A673 (cell line): Measurements from ENCODE around the gene INPP4B. TPM values are rescaled to one million over a fixed set of nuclear protein-coding genes. Genes with fewer than 3 reads are reported as not detected.

Experiments used
- BruUV-seq: library from RNA; stranded (reverse); fragments of 400-500 nt; replicated peaks from 2 replicates; lab custom pipeline; 2021; lab: Mats Ljungman, UMichigan
- CTCF ChIA-PET: fragments of 300-600 bp; sonication (Branson Sonifier 250); formaldehyde crosslinking; loops from one replicate; lab custom pipeline; 2022; ENCODE audit warnings: antibody characterized with exemption; lab: Charles Lee
- POLR2A ChIA-PET: fragments of 300-600 bp; sonication (Branson Sonifier 250); formaldehyde crosslinking; loops from one replicate; lab custom pipeline; 2022; ENCODE audit warnings: antibody characterized with exemption; ENCODE audit not compliant: low non-redundant PET; lab: Charles Lee
- DNase-seq: peaks from one replicate; pipeline ENCODE4 v3.0.0-alpha.2; 2015; ENCODE audit warnings: low spot score
- H3K27ac ChIP-seq: fragments of 200-600 bp; sonication (generic); 2 replicates; pipeline ENCODE4 v1.5.1; 2016; ENCODE audit warnings: mixed run types, low read depth, mild to moderate bottlenecking, mixed read lengths, antibody characterized with exemption, low read length; ENCODE audit not compliant: poor library complexity, severe bottlenecking
- H3K27me3 ChIP-seq: fragments of 200-600 bp; sonication (generic); replicated peaks from 2 replicates; pipeline ENCODE4 v1.6.1; 2017; ENCODE audit warnings: mixed run types, low read depth, mild to moderate bottlenecking, mixed read lengths, antibody characterized with exemption, low read length; ENCODE audit not compliant: insufficient read depth, poor library complexity
- H3K36me3 ChIP-seq: fragments of 200-600 bp; sonication (generic); 2 replicates; pipeline ENCODE4 v1.6.1; 2016; ENCODE audit warnings: mixed run types, mild to moderate bottlenecking, mixed read lengths, antibody characterized with exemption, low read length; ENCODE audit not compliant: insufficient read depth, poor library complexity, severe bottlenecking
- H3K4me1 ChIP-seq: fragments of 200-600 bp; sonication (generic); 2 replicates; pipeline ENCODE4 v1.6.1; 2017; ENCODE audit warnings: mixed run types, mild to moderate bottlenecking, mixed read lengths, antibody characterized with exemption, low read length; ENCODE audit not compliant: insufficient read depth, poor library complexity, severe bottlenecking
- H3K4me3 ChIP-seq: fragments of 200-600 bp; sonication (generic); 2 replicates; pipeline ENCODE4 v1.5.1; 2016; ENCODE audit warnings: low read depth, mixed run types, mild to moderate bottlenecking, mixed read lengths, low read length; ENCODE audit not compliant: poor library complexity, severe bottlenecking
- H3K9me3 ChIP-seq: fragments of 200-600 bp; sonication (generic); 2 replicates; pipeline ENCODE4 v1.6.1; 2016; ENCODE audit warnings: mixed run types, low read depth, mild to moderate bottlenecking, mixed read lengths, antibody characterized with exemption, low read length; ENCODE audit not compliant: poor library complexity, severe bottlenecking
- EZH2 ChIP-seq: fragments of 200-600 bp; sonication (generic); IDR thresholded peaks from 2 replicates; pipeline ENCODE4 v1.6.1; 2017; ENCODE audit warnings: borderline replicate concordance, low read depth, mild to moderate bottlenecking, mixed read lengths, antibody characterized with exemption, low read length; ENCODE audit not compliant: poor library complexity, severe bottlenecking
- intact Hi-C: fragments of 100-400 bp; cut with micrococcal nuclease; formaldehyde crosslinking; loops from one replicate; pipeline ENCODE4 v1.10.0; 2022; ENCODE audit not compliant: unreplicated experiment
- total RNA-seq: library from RNA; stranded (reverse); gene quantifications from 2 replicates; pipeline ENCODE4 v1.2.3, GENCODE V29; 2021
- TF ChIP-seq, protein P1 (sequence below): fragments of 300-800, 200-600 bp; sonication (generic); conservative IDR thresholded peaks from 2 replicates; pipeline ENCODE4 v1.5.1; 2017; ENCODE audit warnings: low read depth, mild to moderate bottlenecking, antibody characterized with exemption, low read length, moderate library complexity, mixed read lengths

INPP4B gene
- total RNA-seq, 1 experiment from 2014 or later: 13.1 TPM

DNA sequence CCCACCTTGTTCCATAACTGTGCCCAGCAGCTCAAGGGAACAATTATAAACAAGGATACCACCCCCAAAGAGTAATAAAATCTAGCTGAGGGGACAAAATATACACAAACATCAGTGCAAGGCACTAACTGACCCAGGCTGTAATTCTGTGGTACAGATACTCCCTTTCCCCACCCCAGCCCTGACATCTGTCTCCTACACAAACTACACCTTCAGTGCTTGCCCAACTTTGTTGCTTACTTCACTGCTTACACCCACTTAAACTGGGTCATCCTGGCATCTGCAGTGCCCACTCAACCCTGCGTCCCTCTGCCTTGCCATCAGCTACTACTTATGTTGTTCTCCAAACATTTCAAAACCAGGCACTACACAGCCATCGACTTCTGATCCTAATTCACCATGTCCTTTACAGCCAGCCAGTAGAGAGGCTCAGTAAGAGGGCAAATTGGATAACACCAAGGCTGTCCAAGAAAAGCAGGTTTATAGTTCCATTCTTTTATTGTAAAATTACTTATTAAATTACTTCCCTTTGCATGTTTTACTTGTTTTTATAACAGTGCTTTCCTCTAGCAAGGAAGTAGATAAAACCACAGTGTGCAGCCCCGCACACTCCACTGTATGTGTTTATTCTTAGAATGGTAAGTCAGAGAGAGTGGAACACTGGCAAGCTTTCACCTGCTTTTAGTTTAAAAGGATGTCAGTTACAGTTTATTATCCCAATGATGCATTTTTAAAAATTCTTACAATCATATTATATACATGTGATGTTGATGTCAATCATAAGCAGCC lies 149.6 kb downstream of the INPP4B start:
- Histone ChIP-seq H3K27me3 (no peaks in the 10 kb centered on the region), H3K36me3 (no peaks in the 10 kb centered on the region), H3K4me3 (no peak overlapping the region), H3K27ac (no peak overlapping the region), H3K4me1 (no peaks in the 10 kb centered on the region), H3K9me3 (no peaks in the 10 kb centered on the region)
- DNase-seq: no peak
- POLR2A ChIA-PET: no interaction called here
- TF ChIP-seq, protein P1, sequence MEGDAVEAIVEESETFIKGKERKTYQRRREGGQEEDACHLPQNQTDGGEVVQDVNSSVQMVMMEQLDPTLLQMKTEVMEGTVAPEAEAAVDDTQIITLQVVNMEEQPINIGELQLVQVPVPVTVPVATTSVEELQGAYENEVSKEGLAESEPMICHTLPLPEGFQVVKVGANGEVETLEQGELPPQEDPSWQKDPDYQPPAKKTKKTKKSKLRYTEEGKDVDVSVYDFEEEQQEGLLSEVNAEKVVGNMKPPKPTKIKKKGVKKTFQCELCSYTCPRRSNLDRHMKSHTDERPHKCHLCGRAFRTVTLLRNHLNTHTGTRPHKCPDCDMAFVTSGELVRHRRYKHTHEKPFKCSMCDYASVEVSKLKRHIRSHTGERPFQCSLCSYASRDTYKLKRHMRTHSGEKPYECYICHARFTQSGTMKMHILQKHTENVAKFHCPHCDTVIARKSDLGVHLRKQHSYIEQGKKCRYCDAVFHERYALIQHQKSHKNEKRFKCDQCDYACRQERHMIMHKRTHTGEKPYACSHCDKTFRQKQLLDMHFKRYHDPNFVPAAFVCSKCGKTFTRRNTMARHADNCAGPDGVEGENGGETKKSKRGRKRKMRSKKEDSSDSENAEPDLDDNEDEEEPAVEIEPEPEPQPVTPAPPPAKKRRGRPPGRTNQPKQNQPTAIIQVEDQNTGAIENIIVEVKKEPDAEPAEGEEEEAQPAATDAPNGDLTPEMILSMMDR: no peak
- no peak for TF ChIP-seq EZH2
- intact Hi-C loops: no loop called here
- no TSS peak for BruUV-seq
- CTCF ChIA-PET: no interaction called here

DNA sequence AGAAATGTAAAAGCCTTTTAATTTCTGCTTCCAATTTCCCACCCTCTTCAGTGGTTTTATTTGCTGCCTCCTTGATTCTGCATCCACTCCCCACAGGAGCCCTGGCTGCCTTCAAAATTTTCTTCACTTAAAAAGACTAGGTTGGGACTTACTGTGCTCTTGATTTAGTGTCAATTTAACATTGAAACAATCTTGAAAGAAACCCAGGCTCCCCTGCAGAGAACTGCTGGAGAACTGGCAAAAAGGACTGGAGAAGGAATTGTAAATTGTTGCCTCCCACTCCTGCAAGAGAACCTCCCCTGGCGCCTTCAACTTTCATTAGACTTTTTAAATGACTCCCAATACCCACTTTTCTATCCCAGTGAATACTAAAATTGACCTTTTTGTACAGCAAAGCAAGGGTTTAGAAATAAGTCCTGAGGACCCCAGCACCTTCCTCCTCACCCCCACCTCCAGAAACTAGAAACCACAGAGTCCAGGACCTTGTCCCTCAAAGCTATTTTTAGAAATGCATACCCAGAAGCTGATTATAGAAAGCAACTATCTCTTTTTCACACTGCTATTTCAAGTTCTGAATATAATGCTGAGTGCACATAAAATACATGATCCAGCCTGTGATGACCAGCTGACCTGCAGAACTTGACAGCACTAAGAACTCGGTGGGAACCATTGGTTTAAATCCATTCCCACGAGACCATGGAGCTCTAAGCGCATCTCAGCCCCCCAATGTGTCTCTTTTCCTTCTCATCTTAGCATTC lies 155.5 kb downstream of the INPP4B start:
- no peaks in the 10 kb centered on the region for H3K9me3 ChIP-seq
- CTCF ChIA-PET: no interaction called here
- no peaks in the 10 kb centered on the region for H3K27me3 ChIP-seq
- no peak overlapping the region for H3K4me3 ChIP-seq
- no peak overlapping the region for H3K27ac ChIP-seq
- no peak for TF ChIP-seq EZH2
- TF ChIP-seq, protein P1: no peak
- no TSS peak for BruUV-seq
- POLR2A ChIA-PET: no interaction called here
- intact Hi-C loops: no loop called here
- no peaks in the 10 kb centered on the region for H3K36me3 ChIP-seq
- no peak for DNase-seq
- no peaks in the 10 kb centered on the region for H3K4me1 ChIP-seq

DNA sequence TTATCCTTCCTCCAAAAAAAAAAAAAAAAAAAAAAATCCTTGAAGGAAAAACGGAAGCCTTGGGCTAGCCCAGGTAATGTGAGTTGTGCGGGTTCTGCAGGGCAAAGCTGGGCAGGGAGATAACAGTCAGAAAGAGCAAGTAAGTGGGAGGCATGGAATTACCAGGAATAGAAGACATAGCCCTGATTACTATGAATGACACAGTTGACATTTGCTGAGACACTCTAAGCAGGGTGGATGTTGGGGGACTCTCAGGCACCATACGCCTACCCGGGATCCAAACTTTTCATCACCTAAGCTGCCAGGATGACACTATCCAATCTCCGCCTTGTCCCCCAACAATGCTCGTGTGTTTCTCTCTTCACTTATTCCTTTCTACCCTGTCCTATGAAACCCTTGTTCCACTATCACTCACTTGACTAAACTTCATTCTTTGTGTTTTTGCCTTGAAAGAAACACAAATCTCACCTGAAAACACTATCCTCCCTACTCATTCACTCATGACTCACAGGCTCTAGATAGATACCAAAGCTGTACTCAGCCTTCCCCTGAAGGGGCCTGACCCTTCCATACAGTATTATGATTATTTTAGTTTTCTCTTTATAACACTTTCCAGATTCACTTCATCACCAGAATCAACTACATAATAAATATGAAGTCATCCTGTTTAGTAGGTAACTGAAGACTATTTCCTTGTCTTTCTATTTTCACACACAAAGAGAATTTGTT lies 158.4 kb downstream of the INPP4B start:
- no peaks in the 10 kb centered on the region for H3K27me3 ChIP-seq
- intact Hi-C loops: no loop called here
- DNase-seq: no peak
- ChIA-PET CTCF (no interaction called here), POLR2A (interaction anchor here (0.6 kb wide), 1 partner anchor 253 kb away, joined by 3 read pairs; no protein-coding TSS in a partner anchor)
- BruUV-seq: no TSS peak
- TF ChIP-seq EZH2: no peak
- TF ChIP-seq, protein P1: no peak
- no peaks in the 10 kb centered on the region for H3K4me1 ChIP-seq
- no peaks in the 10 kb centered on the region for H3K36me3 ChIP-seq
- no peak overlapping the region for H3K27ac ChIP-seq
- no peak overlapping the region for H3K4me3 ChIP-seq
- H3K9me3 ChIP-seq: no peaks in the 10 kb centered on the region
